Measurements from ENCODE around the gene OBI1.
A peak's percentile ranks its signal among the peaks of the same experiment; 100 is the strongest.

The OBI1 gene

DNA sequence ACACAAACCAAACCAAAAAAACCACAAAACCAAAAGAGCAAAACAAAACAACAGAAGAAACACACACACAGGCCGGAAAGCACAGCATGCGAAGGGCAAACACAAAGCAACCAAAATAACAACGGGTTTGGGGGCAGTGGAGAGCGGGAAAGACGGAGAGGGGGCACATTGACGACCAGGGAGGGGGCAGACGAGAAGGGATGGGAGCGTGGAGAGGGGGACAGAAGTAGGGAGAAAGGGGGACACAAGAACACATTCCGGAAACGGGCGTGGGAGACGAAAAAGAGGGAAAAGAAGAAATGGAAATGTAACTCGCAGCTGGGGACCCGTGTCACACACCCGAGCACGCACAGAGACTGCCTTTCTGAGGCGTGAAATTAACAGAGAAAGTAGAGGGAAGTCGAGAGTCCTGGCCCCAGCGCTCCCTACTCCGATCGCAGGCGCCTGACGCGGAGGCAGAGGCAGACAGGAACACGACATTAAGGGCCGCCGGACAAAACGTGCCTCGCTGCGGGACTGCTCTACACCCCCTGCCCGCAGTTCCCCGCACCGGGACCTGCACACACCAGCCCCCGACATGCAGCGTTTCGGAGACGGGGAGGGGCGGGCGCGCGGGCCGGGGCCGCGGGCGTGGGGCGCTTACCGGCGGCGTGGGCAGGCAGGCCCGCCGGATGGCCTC is 56.3 kb downstream of the OBI1 start:
- DNase-seq = peak; percentile 22 to 46

DNA sequence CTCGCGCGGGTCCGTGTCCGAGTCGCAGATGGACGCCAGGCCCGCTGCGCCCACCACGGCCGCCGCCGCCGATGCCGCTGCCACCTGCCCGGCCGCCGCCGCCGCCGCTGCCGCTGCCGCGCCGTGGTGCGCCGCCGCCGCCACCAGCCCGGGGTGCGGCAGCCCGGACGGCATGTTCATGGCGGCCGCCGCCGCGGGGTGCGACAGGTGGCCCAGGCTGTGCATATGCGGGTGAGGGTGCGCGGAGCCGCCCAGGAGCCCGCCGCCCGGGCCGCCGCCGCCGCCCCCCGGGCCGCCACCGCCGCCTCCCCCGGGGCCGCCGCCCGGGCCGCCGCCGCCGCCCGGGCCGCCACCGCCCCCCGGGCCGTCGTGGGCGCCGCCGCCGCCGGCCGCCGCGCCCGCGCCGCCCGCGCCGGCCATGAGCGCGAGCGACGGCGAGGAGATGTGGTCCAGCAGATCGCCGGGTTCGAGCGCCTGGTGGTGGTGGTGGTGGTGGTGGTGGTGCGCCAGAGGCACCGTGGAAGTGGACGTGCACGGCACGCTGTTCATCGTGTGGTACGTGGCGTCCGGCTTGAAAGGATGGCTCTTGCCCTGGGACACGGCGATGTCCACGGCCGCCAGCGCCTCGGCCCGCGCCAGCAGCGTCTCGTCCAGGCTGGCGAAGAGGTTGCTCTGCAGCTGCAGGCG is 56.9 kb downstream of the OBI1 start:
- DNase-seq = no peak

- no peak for DNase-seq
These were observed 57.7 kb downstream of the OBI1 start for GRCh38 chr13:78601124-78601873.

- DNase-seq = no peak
These were observed 58.6 kb downstream of the OBI1 start for GRCh38 chr13:78600280-78600883.

- peak in 1 of 2 donors; percentile 27 for DNase-seq
These were observed 59.2 kb downstream of the OBI1 start for GRCh38 chr13:78599645-78600279.

DNA sequence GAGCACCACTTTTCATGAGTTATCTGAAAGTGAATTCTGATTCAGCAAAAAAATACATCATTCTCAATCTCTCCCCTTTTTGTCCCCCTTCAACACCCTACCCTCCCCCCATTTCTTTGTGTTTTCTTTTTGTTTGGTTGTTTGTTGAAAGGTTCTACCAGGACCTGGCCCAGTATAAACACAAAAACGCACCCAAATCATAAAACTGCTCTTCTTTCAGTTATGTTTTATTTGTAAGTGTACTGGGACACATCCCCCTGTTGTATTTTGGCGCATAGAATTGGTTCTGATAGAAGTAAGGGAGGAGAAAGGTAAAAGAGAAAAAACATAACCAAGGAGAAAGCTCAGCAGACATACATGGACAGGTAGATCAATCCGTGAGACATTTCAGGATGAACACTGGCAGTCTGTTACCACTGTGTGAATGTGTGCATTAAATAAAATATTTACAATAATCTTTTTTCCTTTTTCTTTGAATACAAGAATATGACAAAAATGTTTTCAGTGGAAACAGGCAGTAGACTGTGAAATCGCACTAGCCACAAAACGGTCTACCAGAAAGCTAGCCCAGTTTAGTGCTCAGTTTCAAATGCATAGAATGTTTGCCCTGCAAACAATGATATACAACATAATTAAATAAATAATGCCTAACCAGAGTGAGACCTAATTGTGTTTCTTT is 59.9 kb downstream of the OBI1 start:
- DNase-seq = no peak

DNA sequence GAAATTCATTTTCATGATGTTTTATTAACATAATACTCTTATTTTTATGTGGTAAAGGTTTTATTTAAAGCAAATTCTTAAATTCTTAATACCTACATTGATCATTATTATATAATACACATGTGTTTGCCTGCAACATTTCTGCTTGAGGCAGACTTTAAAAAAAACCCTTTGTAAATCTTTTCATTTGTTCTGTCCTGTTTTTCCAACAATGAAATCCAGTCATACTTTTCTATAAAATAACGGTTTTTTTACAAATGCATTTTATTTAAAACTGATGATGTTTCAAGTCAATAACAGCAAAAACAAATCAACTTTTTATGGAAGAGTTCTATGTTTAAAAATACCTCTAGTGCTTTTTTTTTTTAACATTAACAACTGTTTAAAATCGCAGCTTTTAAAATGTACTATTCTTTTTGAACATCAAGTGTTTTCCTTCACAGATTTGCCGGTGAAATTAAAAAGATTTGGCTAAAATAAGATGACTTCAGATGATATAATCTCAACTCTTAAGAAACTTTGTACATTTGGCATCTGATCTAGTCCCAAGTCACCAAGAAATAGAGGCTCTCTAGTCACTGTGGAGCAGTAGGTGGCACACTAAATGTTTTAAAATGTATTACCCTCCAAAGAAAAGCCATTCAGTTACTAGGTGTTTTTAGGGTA is 60.7 kb downstream of the OBI1 start:
- no peak for DNase-seq

GRCh38 chr13:78597602-78597932 is 61.4 kb downstream of the OBI1 start:
- no peak for DNase-seq

- no peak for DNase-seq
These were observed 62.0 kb downstream of the OBI1 start for GRCh38 chr13:78596736-78597601.

DNA sequence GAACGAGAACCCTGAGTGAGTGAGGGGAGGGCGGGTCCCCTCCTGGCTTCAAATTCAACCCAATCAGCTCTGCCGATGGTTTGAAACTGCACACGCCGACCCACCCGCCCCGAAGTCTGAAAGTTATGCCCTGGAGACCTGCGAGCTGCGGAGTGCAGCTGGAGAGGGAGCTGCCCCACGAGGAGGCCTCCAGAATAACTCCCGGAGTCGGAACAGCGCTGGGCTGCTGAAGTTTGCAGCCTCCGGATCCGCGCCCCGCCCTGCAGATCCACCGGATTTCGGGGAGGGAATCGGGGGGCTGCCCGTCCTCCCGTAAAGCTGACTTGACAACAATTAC is 62.6 kb downstream of the OBI1 start:
- no peak for DNase-seq

GRCh38 chr13:78595495-78596398 is 63.2 kb downstream of the OBI1 start:
- DNase-seq = peak in 1 of 2 donors; percentile 40

- no peak for DNase-seq
These were observed 64.4 kb downstream of the OBI1 start for GRCh38 chr13:78594456-78594975.

DNA sequence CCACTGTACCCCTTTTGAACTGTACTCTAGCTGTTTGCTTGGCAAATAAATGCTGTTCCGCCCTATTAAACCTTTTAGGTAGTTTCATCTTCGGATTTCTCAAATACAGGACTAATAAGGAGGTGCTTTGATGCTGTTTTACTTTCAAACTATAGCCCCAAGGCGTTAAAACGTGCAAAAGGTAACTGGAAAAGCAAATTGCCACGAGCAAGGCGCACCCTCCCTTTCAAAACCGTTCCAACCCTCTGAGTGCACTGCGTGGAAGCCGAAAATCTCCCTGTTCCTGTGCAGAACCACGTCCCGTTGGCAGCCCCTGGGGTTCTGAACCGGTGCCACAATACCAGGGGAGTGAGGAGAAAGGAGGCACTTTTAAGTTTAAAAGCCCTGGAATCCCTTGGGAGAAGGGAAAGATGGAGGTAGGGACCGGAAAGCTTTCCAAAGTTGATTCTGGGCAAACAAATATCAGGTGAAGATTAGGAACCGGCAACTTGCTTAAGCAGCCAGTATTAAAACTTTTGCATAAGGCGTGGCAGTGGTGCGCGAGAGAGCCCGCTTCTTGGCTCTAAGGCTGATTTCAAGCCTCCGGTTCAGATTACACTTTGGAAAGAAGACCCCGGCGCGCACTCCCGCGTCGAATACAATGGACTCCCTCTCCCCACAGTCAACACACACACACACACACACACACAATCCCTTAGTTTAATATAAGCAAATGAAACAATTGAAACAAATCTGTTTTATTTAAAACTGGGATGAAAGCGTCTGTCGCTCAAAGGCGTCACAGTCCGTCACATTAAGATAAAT is 65.1 kb downstream of the OBI1 start:
- no peak for DNase-seq

DNA sequence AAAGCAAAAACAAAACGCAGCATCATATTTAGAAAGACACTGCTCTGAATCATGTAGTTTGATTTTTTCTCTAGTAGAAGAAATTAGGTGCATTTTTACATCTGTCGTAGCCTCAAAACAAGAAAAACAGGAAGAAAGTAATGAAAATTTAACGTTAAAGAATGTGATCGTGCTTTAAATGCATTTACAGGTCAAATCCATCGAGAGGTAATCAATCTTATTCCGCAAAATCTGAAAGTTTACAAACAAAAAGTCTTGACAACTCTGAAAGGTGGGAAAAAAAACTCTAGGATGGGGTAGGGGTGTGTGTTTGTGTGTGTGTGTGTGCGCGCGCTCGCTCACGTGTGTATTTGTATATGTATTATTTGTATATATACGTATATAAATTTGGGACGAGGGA is 65.8 kb downstream of the OBI1 start:
- DNase-seq = no peak

DNA sequence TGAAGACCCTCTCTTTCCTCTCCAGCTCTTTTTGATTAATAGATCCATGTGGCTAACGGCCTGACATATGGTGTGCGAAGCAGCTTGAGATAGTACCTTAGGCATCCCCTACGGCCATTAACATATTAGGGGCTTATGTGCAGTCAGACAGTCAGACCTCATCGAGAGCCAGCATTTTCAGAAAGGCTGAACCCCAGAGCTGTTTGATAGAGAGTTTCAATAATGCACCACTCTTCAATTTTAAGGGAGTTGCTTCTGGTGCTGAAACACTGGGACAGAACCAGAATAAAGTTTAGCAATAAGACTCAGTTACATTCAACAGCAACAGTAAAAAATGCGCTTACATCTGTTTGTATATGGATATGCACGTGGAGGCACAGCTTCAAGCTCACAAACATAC is 66.4 kb downstream of the OBI1 start:
- DNase-seq = no peak

DNA sequence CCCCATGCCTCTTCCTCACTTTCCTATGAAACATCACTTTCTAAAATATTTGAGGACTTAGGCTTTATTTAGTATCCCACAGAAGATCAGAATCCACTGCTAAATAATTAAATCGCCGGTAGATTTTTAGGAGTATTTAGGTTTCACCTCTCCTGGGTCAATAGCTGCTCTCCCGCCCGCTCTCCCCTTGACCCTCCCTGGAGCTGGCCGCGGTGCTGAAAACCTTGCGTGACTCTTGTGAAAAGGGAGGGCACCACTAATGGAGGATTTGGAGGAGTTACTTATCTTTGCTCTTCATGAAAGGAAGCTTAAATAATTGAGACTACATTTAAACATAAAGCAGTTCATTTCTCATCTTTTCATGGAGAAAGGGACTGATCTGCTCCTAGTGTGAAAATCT is 69.7 kb downstream of the OBI1 start:
- no peak for DNase-seq

GRCh38 chr13:78587395-78587794 is 71.6 kb downstream of the OBI1 start:
- no peak for DNase-seq

GRCh38 chr13:78586706-78587105 is 72.2 kb downstream of the OBI1 start:
- no peak for DNase-seq

- DNase-seq = peak; percentile 22 to 41
These were observed 82.7 kb downstream of the OBI1 start for GRCh38 chr13:78576261-78576660.

Data from inflammatory macrophage (primary cell).